Fibroblast of peridontal ligament (primary cell): ENCODE measurements around the gene CCDC81.

Experiments used
- DNase-seq: peaks from one replicate; pipeline ENCODE4 v3.0.0-alpha.2; 2010; ENCODE audit errors: extremely low read depth

CCDC81 gene

GRCh38 chr11:86440843-86441242 lies 66.2 kb downstream of the CCDC81 start:
- DNase-seq: peak; percentile 46

GRCh38 chr11:86442420-86442819 lies 67.7 kb downstream of the CCDC81 start:
- DNase-seq: peak; percentile 33

GRCh38 chr11:86442827-86443226 lies 68.1 kb downstream of the CCDC81 start:
- peak; percentile 45 for DNase-seq

GRCh38 chr11:86443415-86443814 lies 68.7 kb downstream of the CCDC81 start:
- no peak for DNase-seq

GRCh38 chr11:86444981-86445380 lies 70.3 kb downstream of the CCDC81 start:
- DNase-seq: no peak

- DNase-seq: no peak
Observed at GRCh38 chr11:86446163-86446923, 71.7 kb downstream of the CCDC81 start.

- no peak for DNase-seq
Observed at GRCh38 chr11:86446924-86447285, 72.2 kb downstream of the CCDC81 start.

GRCh38 chr11:86447763-86448480 lies 73.2 kb downstream of the CCDC81 start:
- no peak for DNase-seq

- DNase-seq: no peak
Observed at GRCh38 chr11:86449993-86450629, 75.4 kb downstream of the CCDC81 start.

GRCh38 chr11:86453290-86454030 lies 78.8 kb downstream of the CCDC81 start:
- DNase-seq: no peak

- peak; percentile 85 for DNase-seq
Observed at GRCh38 chr11:86456075-86456939, 81.6 kb downstream of the CCDC81 start.

- DNase-seq: peak; percentile 27
Observed at GRCh38 chr11:86458294-86459001, 83.8 kb downstream of the CCDC81 start.

GRCh38 chr11:86459002-86459385 lies 84.3 kb downstream of the CCDC81 start:
- peak; percentile 55 for DNase-seq

- peak; percentile 87 for DNase-seq
Observed at GRCh38 chr11:86459682-86460460, 85.2 kb downstream of the CCDC81 start.

GRCh38 chr11:86460461-86461385 lies 86.0 kb downstream of the CCDC81 start:
- peak; percentile 53 for DNase-seq

GRCh38 chr11:86461892-86462291 lies 87.2 kb downstream of the CCDC81 start:
- DNase-seq: no peak

GRCh38 chr11:86463120-86463519 lies 88.4 kb downstream of the CCDC81 start:
- no peak for DNase-seq

GRCh38 chr11:86463955-86464354 lies 89.3 kb downstream of the CCDC81 start:
- no peak for DNase-seq
